CD4-positive, alpha-beta memory T cell (primary cell): Measurements from ENCODE around the gene PLA2G4D. TPM values are rescaled to one million over a fixed set of nuclear protein-coding genes. Genes with fewer than 3 reads are reported as not detected.

Source experiments
- CTCF ChIA-PET: fragments of 350-600 bp; sonication (Branson Sonifier 250); formaldehyde crosslinking; loops from one replicate; lab custom pipeline; 2021; ENCODE audit warnings: inconsistent platforms; ENCODE audit not compliant: partially characterized antibody; lab: Charles Lee
- POLR2A ChIA-PET: fragments of 350-600 bp; sonication (Branson Sonifier 250); formaldehyde crosslinking; loops from one replicate; lab custom pipeline; 2021; ENCODE audit not compliant: partially characterized antibody; lab: Charles Lee
- DNase-seq, 5 donors: peaks; one replicate each; pipeline versions ENCODE4 v3.0.0 to v3.0.0-alpha.2; 2020 to 2022; ENCODE audit warnings: mixed read lengths in 1 of 5
- H3K27ac ChIP-seq: one replicate; pipeline ENCODE4 v1.7.0; 2013; ENCODE audit warnings: low read depth, low read length
- H3K27me3 ChIP-seq: 2 replicates; pipeline ENCODE4 v1.7.0; 2013; ENCODE audit warnings: mild to moderate bottlenecking, low read length, moderate library complexity; ENCODE audit not compliant: insufficient read depth
- H3K36me3 ChIP-seq: 2 replicates; pipeline ENCODE4 v1.7.0; 2013; ENCODE audit warnings: mild to moderate bottlenecking, low read length, moderate library complexity; ENCODE audit not compliant: insufficient read depth
- H3K4me1 ChIP-seq: 2 replicates; pipeline ENCODE4 v1.7.0; 2013; ENCODE audit warnings: mild to moderate bottlenecking, low read length, moderate library complexity; ENCODE audit not compliant: insufficient read depth
- H3K4me3 ChIP-seq, 2 donors: one replicate each; pipeline ENCODE4 v1.7.0; 2013; ENCODE audit warnings: low read length in 2 of 2, mild to moderate bottlenecking in 1 of 2
- H3K9me3 ChIP-seq, 2 donors: one replicate each; pipeline ENCODE4 v1.7.0; 2013; ENCODE audit warnings: low read length in 2 of 2, control low read depth in 1 of 2; ENCODE audit not compliant: control insufficient read depth in 1 of 2
- H3K27ac Mint-ChIP-seq, 7 donors: one replicate each; pipeline ENCODE4 v1.8.0; 2020 to 2021; ENCODE audit warnings: mixed read lengths in 7 of 7, mild to moderate bottlenecking in 6 of 7, inconsistent platforms in 3 of 7, moderate library complexity in 3 of 7
- H3K27me3 Mint-ChIP-seq, 2 donors: one replicate each; pipeline ENCODE4 v1.8.0; 2020 to 2021; ENCODE audit warnings: mixed read lengths in 2 of 2
- H3K36me3 Mint-ChIP-seq, 2 donors: one replicate each; pipeline ENCODE4 v1.8.0; 2020 to 2021; ENCODE audit warnings: mixed read lengths in 2 of 2, inconsistent platforms in 1 of 2, mild to moderate bottlenecking in 1 of 2
- H3K4me1 Mint-ChIP-seq, 4 donors: one replicate each; pipeline ENCODE4 v1.8.0; 2020 to 2021; ENCODE audit warnings: mixed read lengths in 4 of 4, mild to moderate bottlenecking in 1 of 4
- H3K4me3 Mint-ChIP-seq, 8 donors: one replicate each; pipeline ENCODE4 v1.8.0; 2020 to 2021; ENCODE audit warnings: mixed read lengths in 8 of 8, mild to moderate bottlenecking in 7 of 8, moderate library complexity in 6 of 8, inconsistent platforms in 3 of 8
- H3K9me3 Mint-ChIP-seq, 8 donors: one replicate each; pipeline ENCODE4 v1.8.0; 2020 to 2021; ENCODE audit warnings: mixed read lengths in 8 of 8, mild to moderate bottlenecking in 5 of 8, inconsistent platforms in 3 of 8, moderate library complexity in 1 of 8
- intact Hi-C: fragments of 100-400 bp; cut with micrococcal nuclease; formaldehyde crosslinking; loops from one replicate; pipeline ENCODE4 v1.15.1; 2023
- polyA plus RNA-seq, 2 donors: library from polyadenylated mRNA; unstranded; fragments of 300-500 nt; fragmentation: Illumina TruSeq; gene quantifications; one replicate each; pipeline ENCODE4 v1.2.3, GENCODE V29; 2021
- total RNA-seq, 2 experiments: library from RNA; stranded (reverse); gene quantifications; one replicate each; pipeline ENCODE4 v1.2.3, GENCODE V29; 2021

Gene PLA2G4D
- total and polyA plus RNA-seq, 4 experiments from 2014 or later, result not detected

GRCh38 chr15:42128476-42128875, 34.1 kb upstream of the PLA2G4D start:
- H3K27ac ChIP-seq, result no peak overlapping the region
- H3K4me3 Mint-ChIP-seq, result no peak overlapping the region
- no peaks in the 10 kb centered on the region for H3K9me3 Mint-ChIP-seq
- H3K36me3 ChIP-seq, result no peaks in the 10 kb centered on the region
- H3K4me1 Mint-ChIP-seq, result no peaks in the 10 kb centered on the region
- no peaks in the 10 kb centered on the region for H3K36me3 Mint-ChIP-seq
- CTCF ChIA-PET, result no interaction called here
- H3K27me3 ChIP-seq, result no peaks in the 10 kb centered on the region
- no peaks in the 10 kb centered on the region for H3K4me1 ChIP-seq
- H3K4me3 ChIP-seq, result no peak overlapping the region
- H3K27ac Mint-ChIP-seq, result no peak overlapping the region
- DNase-seq, result no peak
- peaks cover 9 to 13% of the 10 kb centered on the region in 2 donors for H3K27me3 Mint-ChIP-seq
- POLR2A ChIA-PET, result no interaction called here
- intact Hi-C loops, result no loop called here
- H3K9me3 ChIP-seq, result no peaks in the 10 kb centered on the region

- CTCF ChIA-PET, result no interaction called here
- H3K27me3 ChIP-seq, result no peaks in the 10 kb centered on the region
- H3K4me3 Mint-ChIP-seq, result no peak overlapping the region
These were observed 29.2 kb upstream of the PLA2G4D start for GRCh38 chr15:42123546-42123945.

GRCh38 chr15:42121682-42122081, 27.3 kb upstream of the PLA2G4D start:
- no peaks in the 10 kb centered on the region for H3K36me3 Mint-ChIP-seq
- H3K27me3 ChIP-seq, result no peaks in the 10 kb centered on the region
- POLR2A ChIA-PET, result no interaction called here
- no peaks in the 10 kb centered on the region for H3K27me3 Mint-ChIP-seq
- no peaks in the 10 kb centered on the region for H3K9me3 ChIP-seq
- no peak overlapping the region for H3K27ac Mint-ChIP-seq
- intact Hi-C loops, result no loop called here
- DNase-seq, result no peak
- no peak overlapping the region for H3K27ac ChIP-seq
- H3K4me3 ChIP-seq, result no peak overlapping the region
- no peaks in the 10 kb centered on the region for H3K36me3 ChIP-seq
- H3K9me3 Mint-ChIP-seq, result no peaks in the 10 kb centered on the region
- no peaks in the 10 kb centered on the region for H3K4me1 ChIP-seq
- H3K4me3 Mint-ChIP-seq, result no peak overlapping the region
- CTCF ChIA-PET, result interaction anchor here (2.8 kb wide), 1 partner anchor 9 kb away, joined by 9 read pairs; no protein-coding TSS in a partner anchor
- peaks cover 2 to 9% (median 5%) of the 10 kb centered on the region in 4 donors for H3K4me1 Mint-ChIP-seq

More at GRCh38 chr15:42123546-42123945, 29.2 kb upstream of the PLA2G4D start:
- H3K36me3 Mint-ChIP-seq, result no peaks in the 10 kb centered on the region
- peaks cover 2 to 6% (median 5%) of the 10 kb centered on the region in 4 donors for H3K4me1 Mint-ChIP-seq
- intact Hi-C loops, result no loop called here
- no peaks in the 10 kb centered on the region for H3K9me3 Mint-ChIP-seq
- no peaks in the 10 kb centered on the region for H3K9me3 ChIP-seq
- H3K4me1 ChIP-seq, result no peaks in the 10 kb centered on the region
- POLR2A ChIA-PET, result no interaction called here
- H3K27me3 Mint-ChIP-seq, result peaks cover 4 to 7% of the 10 kb centered on the region in 2 donors
- no peak for DNase-seq
- H3K4me3 ChIP-seq, result no peak overlapping the region
- H3K27ac ChIP-seq, result no peak overlapping the region
- no peaks in the 10 kb centered on the region for H3K36me3 ChIP-seq
- no peak overlapping the region for H3K27ac Mint-ChIP-seq

GRCh38 chr15:42121021-42121420, 26.7 kb upstream of the PLA2G4D start:
- peaks cover 0 to 4% (median 0%) of the 10 kb centered on the region in 8 donors for H3K9me3 Mint-ChIP-seq

GRCh38 chr15:42120285-42120684, 25.9 kb upstream of the PLA2G4D start:
- H3K27ac ChIP-seq, result no peak overlapping the region
- no peak overlapping the region for H3K4me3 ChIP-seq
- ChIA-PET POLR2A (no interaction called here), CTCF (interaction anchor here (2.8 kb wide), 1 partner anchor 10 kb away, joined by 9 read pairs; no protein-coding TSS in a partner anchor)
- Mint-ChIP-seq H3K4me3 (no peak overlapping the region), H3K27ac (no peak overlapping the region), H3K36me3 (no peaks in the 10 kb centered on the region), H3K9me3 (peaks cover 0 to 7% (median 0%) of the 10 kb centered on the region in 8 donors), H3K4me1 (peaks cover 2 to 9% (median 5%) of the 10 kb centered on the region in 4 donors), H3K27me3 (no peaks in the 10 kb centered on the region)
- no peak for DNase-seq
- H3K9me3 ChIP-seq, result no peaks in the 10 kb centered on the region
- intact Hi-C loops, result no loop called here
- H3K36me3 ChIP-seq, result no peaks in the 10 kb centered on the region
- no peaks in the 10 kb centered on the region for H3K4me1 ChIP-seq
- no peaks in the 10 kb centered on the region for H3K27me3 ChIP-seq

More at GRCh38 chr15:42121021-42121420, 26.7 kb upstream of the PLA2G4D start:
- Mint-ChIP-seq H3K27me3 (no peaks in the 10 kb centered on the region), H3K4me3 (no peak overlapping the region), H3K4me1 (peaks cover 2 to 9% (median 5%) of the 10 kb centered on the region in 4 donors), H3K27ac (no peak overlapping the region), H3K36me3 (no peaks in the 10 kb centered on the region)
- no peak for DNase-seq
- intact Hi-C loops, result no loop called here
- no peaks in the 10 kb centered on the region for H3K36me3 ChIP-seq
- H3K27ac ChIP-seq, result no peak overlapping the region
- no peak overlapping the region for H3K4me3 ChIP-seq
- no peaks in the 10 kb centered on the region for H3K9me3 ChIP-seq
- CTCF ChIA-PET, result interaction anchor here (2.8 kb wide), 1 partner anchor 9 kb away, joined by 9 read pairs; no protein-coding TSS in a partner anchor
- POLR2A ChIA-PET, result no interaction called here
- no peaks in the 10 kb centered on the region for H3K4me1 ChIP-seq
- no peaks in the 10 kb centered on the region for H3K27me3 ChIP-seq

GRCh38 chr15:42119446-42119760, 25.0 kb upstream of the PLA2G4D start:
- Histone ChIP-seq H3K27me3 (no peaks in the 10 kb centered on the region), H3K27ac (no peak overlapping the region), H3K9me3 (no peaks in the 10 kb centered on the region), H3K4me1 (no peaks in the 10 kb centered on the region), H3K4me3 (no peak overlapping the region), H3K36me3 (no peaks in the 10 kb centered on the region)
- ChIA-PET POLR2A (no interaction called here), CTCF (interaction anchor here (2.8 kb wide), 1 partner anchor 11 kb away, joined by 9 read pairs; no protein-coding TSS in a partner anchor)
- intact Hi-C loops, result no loop called here
- Mint-ChIP-seq H3K4me3 (no peak overlapping the region), H3K27me3 (peaks cover 0 to 2% of the 10 kb centered on the region in 2 donors), H3K36me3 (no peaks in the 10 kb centered on the region), H3K27ac (no peak overlapping the region), H3K9me3 (peaks cover 0 to 7% (median 0%) of the 10 kb centered on the region in 8 donors), H3K4me1 (peaks cover 2 to 9% (median 5%) of the 10 kb centered on the region in 4 donors)
- no peak for DNase-seq

- Mint-ChIP-seq H3K9me3 (peaks cover 0 to 7% (median 0%) of the 10 kb centered on the region in 8 donors), H3K27me3 (peaks cover 0 to 3% of the 10 kb centered on the region in 2 donors), H3K4me3 (peak overlapping the region in 2 of 8 donors; percentile 23 to 61), H3K36me3 (no peaks in the 10 kb centered on the region), H3K27ac (no peak overlapping the region), H3K4me1 (peaks cover 2 to 9% (median 5%) of the 10 kb centered on the region in 4 donors)
- H3K27ac ChIP-seq, result no peak overlapping the region
- no peaks in the 10 kb centered on the region for H3K4me1 ChIP-seq
- H3K4me3 ChIP-seq, result no peak overlapping the region
- POLR2A ChIA-PET, result no interaction called here
- H3K36me3 ChIP-seq, result no peaks in the 10 kb centered on the region
- intact Hi-C loops, result no loop called here
- no peaks in the 10 kb centered on the region for H3K27me3 ChIP-seq
- CTCF ChIA-PET, result no interaction called here
- no peak for DNase-seq
- no peaks in the 10 kb centered on the region for H3K9me3 ChIP-seq
These were observed 24.5 kb upstream of the PLA2G4D start for GRCh38 chr15:42118650-42119445.
